HG03354 (cell line): ENCODE measurements around the gene ARHGEF7.

Experiments
- ATAC-seq: cut with Tn5 transposase; IDR thresholded peaks from one replicate; pipeline ENCODE4 v1.9.1; 2021; ENCODE audit warnings: mild to moderate bottlenecking; ENCODE audit not compliant: unreplicated experiment, poor library complexity, severe bottlenecking

Gene ARHGEF7

DNA sequence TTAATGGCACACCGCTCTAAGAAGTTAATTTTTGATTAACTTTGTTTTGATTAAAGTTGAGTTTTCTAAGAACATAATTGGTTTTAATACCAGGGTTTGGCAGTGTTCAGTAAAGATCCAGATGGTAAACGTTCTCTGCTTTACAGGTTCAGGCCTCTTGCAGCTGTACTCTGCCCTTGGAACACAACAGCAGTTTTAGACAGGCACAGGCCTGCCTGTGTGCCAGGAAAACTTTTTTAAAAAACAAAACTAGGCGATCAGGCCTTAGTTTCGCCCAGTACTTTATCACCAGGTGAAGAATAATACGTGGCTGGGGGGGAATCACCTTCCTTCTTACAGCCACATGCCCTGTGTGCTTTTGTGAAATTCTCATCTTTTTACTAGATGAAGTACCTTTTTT lies 167.3 kb downstream of the ARHGEF7 start:
- ATAC-seq, result no peak

DNA sequence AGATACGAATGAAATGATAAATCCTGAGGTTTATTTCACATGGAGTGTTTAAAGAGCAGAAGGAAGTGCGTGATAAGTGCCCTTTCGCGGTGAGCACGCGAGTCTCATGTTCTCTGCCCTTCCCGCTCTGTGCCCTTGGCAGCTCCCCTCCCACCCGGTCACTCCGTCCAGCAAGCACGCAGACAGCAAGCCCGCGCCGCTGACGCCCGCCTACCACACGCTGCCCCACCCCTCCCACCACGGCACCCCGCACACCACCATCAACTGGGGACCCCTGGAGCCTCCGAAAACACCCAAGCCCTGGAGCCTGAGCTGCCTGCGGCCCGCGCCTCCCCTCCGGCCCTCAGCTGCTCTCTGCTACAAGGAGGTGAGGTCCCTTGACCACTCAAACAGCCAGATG lies 167.9 kb downstream of the ARHGEF7 start:
- ATAC-seq, result no peak

DNA sequence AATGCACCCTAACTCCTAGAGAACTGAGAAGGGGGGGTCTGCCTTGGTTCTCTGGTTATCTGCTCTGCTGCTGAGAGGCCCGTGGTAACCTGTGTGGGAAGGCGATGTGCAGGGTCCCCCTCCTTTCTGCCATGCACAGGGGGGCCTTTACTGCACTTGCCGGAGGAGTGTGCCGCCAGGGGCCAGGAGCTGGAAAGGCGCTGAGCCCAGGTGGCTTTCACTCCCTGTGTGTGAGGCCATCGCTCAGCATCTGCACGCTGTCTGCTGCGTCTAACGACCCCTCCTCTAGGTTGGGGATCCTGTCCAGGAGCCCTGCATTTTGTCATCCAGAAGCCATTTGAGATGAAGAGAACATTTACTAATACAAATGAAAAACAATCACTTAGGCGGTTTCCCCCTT lies 168.3 kb downstream of the ARHGEF7 start:
- no peak for ATAC-seq

DNA sequence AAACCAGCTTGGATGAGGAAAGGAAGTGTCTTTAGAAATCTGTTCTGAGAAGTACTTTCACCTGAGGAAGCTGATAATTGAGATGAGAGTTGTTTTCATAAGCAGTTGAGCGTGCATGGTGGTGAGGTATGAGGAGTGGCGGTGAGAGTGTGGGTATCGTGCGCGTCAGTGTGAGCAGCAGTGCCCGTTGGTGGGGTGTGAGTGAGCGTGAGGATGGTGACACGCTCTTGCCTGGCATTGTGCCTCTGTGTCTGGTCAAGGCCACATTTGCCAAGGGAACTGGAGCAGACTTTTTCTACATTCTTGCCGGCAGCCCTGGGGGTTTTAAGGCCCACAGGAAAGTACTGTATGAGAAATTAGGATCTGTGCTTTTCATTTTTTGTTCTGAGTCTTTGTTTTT lies 168.9 kb downstream of the ARHGEF7 start:
- ATAC-seq, result no peak

DNA sequence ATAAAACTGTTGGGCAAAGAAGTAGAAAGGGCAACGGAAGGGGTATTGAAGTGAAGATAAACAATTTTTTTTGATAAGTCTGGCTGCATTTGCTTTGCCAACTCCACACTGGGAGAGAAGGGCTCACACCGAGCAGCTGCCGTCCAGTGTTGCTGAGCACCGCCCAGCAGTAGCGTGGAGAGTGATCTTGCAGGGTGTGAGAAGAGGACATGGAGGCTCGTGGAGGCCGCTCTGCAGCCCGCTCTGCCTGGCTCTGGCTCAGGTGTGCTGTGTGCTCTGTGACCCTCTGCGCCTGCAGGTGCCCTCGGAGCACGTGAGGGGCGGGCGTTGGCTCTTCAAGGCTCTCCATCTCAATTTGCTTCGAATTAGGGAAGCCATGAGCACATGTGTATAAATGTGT lies 169.5 kb downstream of the ARHGEF7 start:
- ATAC-seq, result no peak

DNA sequence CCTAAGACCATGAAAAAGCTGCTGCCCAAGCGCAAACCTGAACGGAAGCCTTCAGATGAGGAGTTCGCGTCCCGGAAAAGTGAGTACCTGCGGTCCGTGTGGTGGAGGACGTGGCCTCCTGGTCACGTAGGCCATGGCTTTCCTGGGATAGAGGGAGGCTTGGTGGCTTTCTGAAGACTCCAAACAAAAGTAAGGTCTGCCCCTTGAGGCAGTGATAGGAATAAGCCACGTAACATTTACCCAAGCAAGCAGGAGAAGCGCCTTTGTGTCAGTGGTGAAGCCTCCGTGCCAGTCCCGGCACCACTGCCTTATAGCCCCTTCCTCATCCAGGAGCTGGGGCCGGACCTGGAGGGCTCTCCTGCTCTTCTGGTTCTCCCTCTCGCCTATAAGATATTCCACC lies 171.1 kb downstream of the ARHGEF7 start:
- no peak for ATAC-seq

DNA sequence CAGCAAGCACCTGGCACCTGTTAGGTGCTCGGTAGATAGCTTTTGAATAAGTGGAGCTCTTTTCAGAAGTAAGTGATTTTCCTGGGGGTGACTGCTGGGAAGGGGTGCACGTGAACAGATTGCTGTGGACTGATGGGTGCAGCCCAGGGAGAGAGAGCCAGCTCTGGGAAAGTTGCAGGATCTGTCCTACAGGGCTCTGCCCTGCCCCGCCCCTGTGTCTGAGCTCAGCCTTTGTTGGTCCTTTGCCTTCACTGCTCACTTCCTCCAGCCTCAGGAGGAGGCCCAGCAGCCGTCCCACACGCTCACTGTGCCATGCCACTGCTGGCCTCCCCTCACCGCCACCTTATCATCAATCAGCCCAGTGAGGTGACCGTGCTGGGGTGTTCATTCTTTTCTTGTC lies 171.6 kb downstream of the ARHGEF7 start:
- ATAC-seq, result no peak

DNA sequence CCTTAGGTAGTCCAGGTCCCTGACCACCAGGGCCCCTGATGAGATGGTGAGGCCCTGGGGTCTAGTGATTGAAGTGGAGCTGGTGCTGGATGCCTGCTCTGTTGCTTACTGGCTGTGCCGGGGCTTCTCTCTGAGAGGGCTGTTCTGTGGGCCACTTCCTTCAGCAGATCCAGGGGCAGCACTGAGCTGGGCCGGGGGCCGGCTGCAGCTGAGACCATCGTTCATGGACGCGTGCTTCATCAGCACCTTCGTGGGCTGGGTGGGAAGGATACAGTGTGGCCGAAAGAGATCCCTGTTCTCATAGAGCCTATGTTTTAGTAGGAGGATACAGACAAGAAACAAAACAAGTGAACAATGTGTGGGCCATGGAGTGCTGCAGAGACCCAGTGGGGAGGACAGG lies 172.1 kb downstream of the ARHGEF7 start:
- ATAC-seq, result no peak

DNA sequence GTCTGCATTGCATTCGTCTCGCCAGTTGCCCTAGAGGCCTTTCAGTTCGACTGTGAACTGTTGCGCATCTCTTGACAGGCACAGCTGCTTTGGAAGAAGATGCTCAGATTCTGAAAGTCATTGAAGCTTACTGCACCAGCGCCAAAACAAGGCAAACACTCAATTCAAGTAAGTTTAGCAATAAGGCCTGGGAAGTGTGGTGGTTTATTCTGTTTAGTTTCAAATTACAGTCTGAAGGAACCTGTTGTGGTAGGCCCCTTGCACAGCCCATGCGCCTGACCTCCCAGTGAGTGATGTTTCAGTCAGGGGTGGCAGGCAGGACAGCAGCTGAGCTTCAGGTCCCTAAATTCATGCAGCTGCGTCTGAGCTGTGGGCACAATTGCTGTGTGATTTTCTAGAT lies 173.2 kb downstream of the ARHGEF7 start:
- no peak for ATAC-seq

DNA sequence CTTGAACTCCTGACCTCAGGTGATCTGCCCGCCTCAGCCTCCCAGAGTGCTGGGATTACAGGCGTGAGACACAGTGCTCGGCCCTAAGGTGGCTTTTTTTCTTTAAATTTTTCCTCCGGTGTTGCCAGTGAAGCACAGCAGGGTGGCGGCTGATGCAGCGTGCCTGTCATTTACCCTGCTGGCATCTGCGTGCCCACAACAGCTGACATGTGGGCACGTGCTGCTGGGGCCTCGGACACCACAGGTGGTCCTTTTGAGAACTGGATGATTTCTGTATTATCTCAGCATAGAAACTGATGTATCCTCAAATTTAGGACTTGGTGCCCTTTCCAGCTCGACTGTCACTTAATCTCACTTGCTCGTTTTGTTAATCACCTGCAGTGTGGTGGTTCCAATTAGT lies 174.1 kb downstream of the ARHGEF7 start:
- ATAC-seq, result no peak

DNA sequence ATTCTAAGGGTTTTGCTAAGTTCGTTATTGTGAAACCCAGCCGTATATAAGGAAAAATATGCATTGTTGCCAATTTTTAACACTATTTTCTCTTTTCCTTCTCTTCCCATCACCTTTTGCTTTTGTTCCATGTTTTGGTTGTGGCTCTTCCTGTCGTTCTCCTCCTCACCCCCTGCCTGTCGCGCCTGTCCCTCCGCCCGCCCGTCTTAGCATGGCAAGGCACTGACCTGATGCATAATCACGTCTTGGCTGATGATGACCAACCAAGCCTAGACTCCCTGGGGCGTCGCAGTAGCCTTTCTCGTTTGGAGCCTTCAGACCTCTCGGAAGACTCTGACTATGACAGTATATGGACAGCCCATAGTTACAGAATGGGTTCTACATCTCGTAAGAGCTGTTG lies 176.8 kb downstream of the ARHGEF7 start:
- ATAC-seq, result no peak

DNA sequence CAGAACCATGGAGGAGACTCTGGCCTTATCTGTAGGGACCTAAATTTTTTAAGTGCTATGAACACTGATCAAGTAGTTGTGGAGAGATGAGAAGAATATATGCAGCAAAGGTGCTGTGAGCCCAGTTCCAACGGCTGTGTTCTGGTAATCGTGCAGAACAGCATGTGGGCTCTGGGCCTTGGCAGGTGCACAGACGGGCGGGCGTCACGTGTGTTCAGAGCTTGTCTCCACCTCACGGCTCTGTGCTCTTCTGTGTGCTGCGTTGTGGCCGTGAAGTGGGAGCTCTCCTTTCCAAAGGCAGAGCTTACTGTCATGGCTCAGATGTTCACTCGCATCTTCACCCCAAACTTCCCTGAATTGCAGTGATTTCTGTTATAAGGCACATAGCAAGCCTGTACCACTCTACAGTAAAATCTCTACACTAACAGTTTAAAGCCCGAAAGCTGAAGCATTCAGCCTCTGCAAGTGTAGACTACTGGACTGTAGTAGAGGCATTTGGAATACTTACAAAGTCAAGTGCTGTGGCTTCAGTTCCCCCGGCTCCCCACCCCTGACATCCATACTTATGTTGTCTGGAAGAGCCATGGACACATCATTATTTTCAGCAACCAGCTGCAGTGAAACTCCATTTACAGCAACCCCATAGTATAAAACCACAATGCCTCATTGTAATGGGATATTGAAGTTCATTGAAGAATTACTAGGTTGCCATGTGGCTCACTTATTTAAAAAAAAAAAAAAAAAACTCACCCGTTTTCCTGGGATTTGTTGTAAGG lies 177.8 kb downstream of the ARHGEF7 start:
- no peak for ATAC-seq

DNA sequence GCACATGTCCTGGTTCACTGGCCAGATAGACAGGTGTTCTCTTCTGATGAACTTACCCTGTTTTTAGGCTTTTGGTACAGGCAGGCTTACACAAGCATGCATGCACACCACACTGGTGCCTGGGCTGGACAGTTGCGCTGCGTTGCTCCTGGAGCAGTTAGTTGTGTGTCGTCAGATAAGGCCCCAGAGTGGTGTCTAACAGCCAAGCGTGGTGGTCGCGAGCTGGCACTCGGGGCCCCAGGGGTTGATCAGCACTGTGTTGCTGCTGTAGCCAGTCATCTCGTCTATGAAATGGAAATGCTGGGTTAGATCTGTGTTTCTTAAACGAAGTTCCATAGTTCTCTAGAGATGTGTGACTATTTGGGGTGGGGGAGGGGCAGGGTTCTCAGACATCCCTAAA lies 180.8 kb downstream of the ARHGEF7 start:
- no peak for ATAC-seq

DNA sequence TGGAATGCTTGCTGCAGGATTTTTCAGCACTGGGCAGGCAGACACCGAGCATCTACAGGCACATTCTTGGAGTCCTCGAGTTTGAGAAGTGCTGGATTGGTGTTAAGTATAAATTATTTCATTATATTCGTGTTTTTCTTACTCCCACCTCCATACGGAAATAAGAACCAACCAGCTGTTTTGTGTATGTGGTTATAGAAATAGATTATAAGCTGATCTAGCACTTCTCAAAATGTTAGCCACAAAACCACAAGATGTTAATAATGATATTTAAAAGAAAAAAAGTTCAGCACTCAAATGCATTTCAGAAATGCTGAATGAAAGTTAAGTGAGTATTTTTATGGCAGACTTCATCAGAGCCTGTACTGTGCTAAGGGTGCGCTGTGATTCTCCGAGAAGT lies 181.3 kb downstream of the ARHGEF7 start:
- ATAC-seq, result no peak

DNA sequence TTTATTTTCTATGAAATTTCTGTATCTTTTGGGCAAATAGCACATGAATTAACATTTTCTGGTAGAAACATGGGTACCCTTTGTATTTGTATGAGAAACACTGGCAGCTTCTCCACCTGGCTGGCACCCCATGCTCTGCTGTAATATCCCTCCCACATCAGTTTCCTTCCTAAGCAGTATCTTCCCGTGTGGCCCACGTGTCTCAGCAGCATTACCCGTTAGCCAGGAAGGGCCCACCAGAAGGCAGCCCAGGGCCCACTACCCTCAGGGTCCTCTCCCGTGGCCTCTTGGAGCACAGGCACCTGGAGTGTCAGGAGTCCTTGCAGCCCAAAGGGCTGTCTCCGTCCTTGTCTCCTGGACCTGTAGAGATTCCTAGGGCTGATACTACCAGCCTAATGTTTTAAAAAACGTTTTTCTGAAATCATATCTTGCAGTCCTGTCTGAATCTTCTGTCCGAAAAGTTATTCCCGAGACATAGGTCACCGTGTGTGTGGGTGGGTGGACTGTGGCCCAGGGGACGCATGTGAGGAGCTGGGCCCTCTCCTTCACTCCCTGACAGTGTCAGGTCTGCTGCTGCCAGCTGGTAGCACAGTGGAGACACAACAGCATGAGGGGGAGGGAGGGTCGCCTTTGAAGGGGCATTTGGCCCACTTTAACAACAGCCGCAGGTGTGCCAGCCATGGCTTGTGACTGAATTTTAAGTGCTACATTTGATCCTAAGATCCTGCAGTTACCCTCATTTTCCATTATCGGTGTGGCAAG lies 183.3 kb downstream of the ARHGEF7 start:
- ATAC-seq, result no peak

DNA sequence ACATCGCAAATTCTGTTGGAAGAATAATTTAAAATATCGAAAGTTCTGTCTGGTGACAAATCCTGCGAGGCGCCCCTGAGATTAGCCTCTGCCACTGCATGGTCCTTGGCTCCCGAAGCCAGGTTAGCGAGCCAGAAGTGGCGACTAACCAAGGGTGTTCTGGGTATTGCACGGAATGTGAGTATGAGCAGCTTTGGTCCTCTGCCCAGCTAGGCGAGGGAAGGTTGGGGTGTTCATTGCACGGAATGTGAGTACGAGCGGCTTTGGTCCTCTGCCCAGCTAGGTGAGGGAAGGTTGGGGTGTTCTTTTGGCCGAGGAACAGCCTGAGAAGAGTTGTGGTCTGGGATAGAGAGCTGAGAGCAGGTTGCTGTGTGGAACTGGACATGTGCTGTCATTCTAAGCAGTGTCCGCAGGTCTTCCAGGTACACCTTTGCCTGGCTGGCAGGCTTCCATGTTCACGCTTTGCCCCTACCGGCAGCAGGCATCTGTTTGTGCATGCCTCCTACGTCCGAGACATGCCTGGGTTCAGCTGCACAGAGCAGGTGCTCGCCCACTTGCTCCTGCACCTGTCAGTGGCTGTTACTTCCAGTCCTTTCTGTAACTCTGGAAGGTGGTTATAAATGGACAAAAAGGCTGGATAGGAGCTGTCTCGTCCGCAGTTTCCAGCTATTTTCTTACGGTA lies 187.1 kb downstream of the ARHGEF7 start:
- no peak for ATAC-seq

DNA sequence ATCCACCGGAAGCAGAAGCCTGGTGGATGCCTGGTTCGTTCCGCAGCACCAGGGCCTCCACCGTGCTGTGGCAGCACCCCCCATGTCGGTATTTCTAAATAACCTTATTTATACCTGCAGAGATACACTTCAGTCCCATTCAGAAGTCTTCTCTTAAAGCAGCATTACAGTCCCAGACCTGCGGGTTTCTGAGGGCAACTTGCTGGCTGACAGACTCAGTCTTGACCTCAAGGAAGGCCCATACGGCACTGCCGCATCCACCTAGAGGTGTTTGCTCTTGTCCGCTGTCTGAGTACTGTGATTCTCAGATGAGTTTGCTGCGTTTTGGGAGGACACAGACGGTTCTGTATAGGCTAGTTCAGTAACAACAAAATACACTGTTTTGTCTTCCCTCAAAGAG lies 188.4 kb downstream of the ARHGEF7 start:
- no peak for ATAC-seq

DNA sequence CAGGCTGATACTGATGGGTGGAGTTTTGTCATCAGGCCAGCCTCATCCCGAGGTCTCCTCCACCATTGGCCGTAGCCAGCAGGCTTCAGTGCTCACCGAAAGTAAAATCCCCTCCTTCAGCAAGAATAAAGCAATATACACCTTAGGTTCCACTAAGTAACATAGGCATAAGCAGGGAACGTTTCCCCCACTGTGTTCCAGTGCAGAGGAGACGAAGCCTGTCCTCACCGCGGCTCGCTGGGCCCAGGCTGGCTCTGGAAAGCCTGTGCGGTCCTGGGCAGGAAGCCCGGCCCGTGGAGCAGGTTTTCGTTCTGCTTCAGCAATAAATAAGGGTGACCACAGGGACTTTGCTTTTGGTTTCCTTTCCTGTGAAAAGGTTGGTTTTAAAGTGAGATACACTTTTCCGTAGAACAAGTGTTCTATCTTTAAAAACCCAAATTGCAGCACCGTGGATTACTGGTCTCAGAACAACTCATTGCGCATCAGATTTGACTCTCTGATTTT lies 189.0 kb downstream of the ARHGEF7 start:
- peak; percentile 94 for ATAC-seq

DNA sequence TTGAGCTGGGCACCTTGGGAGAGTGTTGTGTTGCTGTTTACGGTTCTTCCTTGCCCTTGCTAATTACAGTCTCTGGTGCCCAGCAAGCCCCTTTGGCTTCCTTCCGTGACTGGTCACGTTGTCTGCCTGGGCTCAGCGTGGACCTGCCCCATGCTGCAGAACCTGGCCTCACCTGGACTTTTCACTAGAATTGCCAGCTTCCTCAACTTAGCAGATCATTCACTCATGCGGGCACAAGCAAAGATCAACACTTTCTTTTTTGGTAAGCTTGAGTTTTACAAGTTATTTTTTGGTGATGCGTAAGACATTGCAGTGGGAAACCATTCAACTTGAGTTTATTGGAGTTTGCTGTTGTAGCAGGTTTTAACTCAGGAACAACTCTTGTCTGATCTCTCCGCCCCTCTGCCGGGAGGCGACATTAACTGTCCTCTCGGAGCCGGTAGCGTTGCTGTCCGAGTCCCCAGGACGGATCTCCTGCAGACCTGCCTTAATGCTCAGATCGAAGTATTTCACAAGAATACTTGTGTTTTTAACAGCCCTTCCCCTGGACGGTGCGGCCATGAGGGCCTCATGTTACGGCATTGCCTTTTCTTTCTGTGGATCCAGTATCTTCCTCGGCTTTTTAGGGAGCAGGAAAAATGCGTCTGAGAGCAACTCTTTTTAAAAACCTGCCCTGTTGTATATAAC lies 189.6 kb downstream of the ARHGEF7 start:
- ATAC-seq, result peak; percentile 31

DNA sequence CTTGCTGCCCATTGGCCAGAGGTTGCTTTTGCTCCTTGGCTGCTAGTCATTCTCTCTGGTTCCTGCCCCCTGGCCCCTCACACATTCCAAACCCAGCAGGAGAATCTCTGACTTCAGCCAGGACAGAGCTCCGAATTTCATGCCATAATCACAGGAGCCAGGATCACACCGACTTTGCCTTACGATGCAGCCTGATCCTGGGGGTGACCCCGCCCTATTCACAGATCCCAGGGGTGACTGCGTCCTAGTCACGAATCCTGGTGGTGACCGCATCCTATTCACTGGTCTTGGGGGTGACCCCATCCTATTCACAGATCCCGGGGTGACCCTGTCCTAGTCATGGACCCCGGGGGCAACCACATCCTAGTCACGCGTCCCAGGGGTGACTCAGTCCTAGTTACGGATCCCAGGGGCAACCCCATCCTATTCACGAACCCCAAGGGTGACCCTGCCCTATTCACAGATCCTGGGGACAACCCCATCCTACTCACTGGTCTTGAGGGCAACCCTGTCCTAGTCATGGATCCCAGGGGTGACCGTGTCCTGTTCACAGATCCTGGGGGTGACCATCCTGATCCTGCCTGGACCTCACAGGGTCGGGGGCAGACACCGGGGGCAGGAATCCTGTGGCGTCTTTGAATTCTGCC lies 198.0 kb downstream of the ARHGEF7 start:
- ATAC-seq, result no peak
